ENCODE measurements around the gene PALM.
A peak's percentile ranks its signal among the peaks of the same experiment; 100 is the strongest.

Gene PALM

DNA sequence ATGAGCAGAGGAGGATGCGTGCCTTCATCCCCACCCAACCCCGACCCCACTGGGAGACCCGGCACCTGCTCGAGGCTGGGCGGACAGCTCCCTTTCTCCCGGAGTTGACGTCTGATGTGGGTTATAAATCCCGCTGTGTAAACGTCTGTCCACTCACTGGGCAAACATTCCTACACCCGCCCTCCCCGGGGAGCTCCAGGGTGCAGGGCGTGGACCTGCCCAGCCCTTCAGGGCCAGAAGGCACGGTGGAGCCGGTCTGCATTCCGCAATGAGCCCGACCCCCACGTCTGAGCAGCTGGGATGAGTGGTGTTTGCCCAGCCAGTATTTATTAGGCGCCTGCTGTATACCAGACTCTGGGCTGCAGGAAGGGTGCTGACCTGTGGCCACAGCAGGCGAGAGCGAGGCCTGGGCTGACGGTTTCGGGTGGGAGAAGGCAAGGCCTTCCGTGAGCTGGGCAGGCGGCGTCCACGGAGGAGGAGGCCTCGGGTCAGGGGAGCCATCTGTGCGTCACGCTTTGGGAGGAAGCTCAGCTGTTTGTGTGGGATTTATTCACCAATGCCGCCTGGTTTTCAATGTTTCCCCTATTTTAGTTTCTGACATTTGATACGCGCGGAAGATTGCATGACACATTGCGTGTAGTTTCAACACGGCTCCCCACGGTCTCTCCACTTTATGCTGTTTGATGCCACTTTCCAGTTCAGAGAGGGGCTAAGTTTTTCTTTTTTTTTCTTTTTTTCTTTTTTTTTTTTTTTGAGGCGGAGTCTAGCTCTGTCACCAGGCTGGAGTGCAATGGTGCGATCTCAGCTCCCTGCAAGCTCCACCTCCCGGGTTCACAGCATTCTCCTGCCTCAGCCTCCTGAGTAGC, 44.1 kb downstream of the PALM start:
- DNase-seq: peak in 2 of 3 experiments; percentile 70 to 82

DNA sequence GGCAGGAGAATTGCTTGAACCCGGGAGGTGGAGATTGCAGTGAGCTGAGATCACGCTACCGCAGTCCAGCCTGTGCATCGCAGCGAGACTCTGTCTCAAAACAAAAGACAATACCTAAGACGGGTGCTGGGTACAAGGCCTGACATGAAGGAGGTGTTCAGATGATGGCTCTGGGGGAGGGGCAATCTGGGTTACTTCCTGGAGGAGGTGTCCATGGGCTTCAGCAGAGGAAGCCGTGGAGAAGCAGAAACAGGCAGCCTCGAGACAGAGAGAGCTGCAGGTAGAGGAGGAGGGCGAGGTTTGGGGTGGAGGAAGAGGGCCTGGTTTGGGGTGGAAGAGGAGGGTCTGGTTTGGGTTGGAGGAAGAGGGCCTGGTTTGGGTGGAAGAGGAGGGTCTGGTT, 45.8 kb downstream of the PALM start:
- no peak for DNase-seq

DNA sequence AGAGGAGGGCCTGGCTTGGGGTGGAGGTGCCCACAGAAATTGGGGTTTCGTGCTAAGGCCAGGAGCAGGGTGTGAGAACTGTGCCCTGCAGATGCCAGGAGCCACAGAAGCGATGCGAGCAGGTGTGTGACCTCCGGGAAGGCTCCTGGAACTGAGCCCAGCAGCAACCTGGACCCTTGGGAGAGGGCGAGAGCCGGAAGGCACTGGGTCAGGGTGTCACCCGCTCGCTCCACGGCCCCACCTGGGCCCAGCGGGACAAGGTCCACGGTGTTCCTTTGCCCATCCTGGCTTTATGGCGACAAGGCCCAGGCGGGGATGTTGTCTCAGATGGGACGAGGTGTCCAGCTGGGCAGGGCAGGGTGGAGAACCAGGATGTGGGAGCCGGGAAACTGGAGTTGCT, 46.3 kb downstream of the PALM start:
- DNase-seq: no peak

DNA sequence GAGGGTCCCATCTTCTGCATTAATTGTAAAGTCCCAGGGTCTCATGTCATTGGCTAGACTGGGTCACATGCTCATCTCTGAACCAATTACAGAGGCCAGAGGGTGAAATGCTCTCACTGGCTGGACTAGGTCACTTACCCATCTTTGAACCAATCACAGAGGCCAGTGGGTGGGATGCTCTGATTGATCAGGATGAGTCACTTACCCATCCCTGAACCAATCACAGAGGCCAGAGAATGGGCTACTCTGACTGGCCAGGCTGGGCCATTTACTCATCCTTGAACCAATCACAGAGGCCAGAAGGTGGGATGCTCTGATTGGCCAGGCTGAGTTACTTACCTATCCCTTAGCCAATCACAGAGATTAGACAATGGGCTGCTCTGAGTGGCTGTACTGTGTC, 47.5 kb downstream of the PALM start:
- DNase-seq: no peak

DNA sequence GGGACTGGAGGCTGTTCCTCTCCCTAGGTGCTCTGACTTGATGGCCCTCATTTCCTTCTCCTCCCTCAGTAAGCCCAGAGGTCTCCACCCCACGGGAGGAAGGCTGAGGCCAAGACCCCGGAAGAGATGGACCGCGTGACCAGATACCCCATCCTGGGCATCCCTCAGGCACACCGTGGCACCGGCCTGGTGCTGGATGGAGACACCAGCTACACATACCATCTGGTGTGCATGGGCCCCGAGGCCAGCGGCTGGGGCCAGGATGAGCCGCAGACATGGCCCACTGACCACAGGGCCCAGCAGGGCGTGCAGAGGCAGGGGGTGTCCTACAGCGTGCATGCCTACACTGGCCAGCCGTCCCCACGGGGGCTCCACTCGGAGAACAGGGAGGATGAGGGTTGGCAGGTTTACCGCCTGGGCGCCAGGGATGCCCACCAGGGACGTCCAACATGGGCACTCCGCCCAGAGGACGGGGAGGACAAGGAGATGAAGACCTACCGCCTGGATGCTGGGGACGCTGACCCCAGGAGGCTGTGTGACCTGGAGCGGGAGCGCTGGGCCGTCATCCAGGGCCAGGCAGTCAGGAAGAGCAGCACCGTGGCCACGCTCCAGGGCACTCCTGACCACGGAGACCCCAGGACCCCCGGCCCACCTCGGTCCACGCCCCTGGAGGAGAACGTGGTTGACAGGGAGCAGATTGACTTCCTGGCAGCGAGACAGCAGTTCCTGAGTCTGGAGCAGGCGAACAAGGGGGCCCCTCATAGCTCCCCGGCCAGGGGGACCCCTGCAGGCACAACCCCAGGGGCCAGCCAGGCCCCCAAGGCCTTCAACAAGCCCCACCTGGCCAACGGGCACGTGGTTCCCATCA, 48.3 kb downstream of the PALM start:
- DNase-seq: no peak

DNA sequence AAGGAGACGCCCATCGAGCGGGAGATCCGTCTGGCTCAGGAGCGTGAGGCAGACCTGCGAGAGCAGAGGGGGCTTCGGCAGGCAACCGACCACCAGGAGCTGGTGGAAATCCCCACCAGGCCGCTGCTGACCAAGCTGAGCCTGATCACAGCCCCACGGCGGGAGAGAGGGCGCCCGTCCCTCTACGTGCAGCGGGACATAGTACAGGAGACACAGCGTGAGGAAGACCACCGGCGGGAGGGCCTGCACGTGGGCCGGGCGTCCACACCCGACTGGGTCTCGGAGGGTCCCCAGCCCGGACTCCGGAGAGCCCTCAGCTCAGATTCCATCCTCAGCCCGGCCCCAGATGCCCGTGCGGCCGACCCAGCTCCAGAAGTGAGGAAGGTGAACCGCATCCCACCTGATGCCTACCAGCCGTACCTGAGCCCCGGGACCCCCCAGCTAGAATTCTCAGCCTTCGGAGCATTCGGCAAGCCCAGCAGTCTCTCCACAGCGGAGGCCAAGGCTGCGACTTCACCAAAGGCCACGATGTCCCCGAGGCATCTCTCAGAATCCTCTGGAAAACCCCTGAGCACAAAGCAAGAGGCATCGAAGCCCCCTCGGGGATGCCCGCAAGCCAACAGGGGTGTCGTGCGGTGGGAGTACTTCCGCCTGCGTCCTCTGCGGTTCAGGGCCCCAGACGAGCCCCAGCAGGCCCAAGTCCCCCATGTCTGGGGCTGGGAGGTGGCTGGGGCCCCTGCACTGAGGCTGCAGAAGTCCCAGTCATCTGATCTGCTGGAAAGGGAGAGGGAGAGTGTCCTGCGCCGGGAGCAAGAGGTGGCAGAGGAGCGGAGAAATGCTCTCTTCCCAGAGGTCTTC, 49.3 kb downstream of the PALM start:
- no peak for DNase-seq

DNA sequence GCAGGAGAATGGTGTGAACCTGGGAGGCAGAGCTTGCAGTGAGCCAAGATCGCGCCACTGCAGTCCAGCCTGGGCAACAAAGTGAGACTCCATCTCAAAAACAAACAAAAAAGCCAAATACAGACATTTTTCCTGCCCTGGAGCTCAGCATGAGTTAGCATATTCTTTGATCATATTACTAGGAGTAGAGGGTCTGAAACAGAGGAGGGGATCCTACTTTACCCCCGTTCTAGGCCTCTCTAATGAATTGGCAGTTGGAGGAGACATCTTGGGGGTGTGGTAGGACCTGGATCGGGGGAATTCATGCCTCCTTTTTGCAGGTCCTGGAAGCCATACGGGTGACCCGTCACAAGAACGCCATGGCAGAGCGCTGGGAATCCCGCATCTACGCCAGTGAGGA, 54.4 kb downstream of the PALM start:
- no peak for DNase-seq

DNA sequence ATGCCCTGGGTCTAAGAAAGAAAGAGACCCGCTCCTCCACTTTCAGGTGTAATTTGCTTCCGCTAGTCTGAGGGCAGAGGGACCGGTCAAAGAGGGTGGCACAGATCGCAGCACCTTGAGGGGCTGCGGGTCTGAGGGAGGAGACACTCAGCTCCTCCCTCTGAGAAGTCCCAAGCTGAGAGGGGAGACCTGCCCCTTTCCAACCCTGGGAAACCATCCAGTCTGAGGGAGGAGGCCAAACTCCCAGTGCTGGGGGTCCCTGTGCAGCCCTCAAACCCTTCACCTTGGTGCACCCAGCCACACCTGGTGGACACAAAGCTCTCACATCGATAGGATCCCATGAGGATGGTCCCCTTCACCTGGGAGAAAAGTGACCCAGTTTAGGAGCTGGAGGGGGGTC, 55.1 kb downstream of the PALM start:
- DNase-seq: no peak

DNA sequence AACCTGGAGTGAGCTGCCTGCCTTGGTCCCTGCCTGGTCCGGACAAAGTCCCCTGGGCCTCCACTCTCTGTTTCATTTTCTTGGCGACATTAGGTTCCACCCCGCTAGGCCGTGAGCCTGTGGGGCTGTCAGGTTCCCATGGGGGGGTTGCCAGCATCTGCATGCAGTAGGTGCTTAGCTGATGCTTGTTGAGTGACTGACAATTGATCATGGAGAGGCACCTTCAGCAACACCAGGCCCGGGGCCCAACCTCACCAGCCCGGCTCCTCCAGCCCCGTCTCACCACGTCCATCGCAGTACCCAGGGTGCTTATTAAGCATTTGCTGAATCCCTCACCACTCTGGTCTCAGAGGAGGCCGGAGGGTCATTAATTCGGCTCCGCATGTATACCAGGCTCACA, 55.6 kb downstream of the PALM start:
- no peak for DNase-seq

DNA sequence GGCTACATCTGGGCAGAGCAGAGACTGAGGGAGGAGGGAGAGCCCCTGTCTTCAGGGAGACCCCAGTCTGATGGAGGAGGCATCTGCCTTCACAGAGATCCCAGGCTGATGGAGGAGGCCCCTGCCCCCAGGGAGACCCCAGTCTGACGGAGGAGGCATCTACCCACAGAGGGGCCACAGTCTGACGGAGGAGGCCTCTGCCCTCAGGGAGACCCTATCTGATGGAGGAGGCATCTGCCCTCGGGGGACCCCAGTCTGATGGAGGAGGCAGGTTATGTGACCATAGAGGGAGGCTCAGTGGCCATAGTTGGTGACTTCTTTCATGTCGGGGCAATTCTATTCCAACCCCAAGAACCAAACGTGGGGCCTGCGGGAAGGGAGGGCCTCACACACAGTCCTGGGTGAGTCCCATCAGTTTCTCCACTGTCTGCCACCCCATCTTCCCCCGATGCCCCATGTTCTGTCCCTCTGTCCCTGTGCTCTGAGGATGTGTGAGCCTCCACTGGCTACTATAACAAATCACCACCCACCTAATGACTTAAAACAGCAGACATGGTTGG, 56.5 kb downstream of the PALM start:
- DNase-seq: no peak

DNA sequence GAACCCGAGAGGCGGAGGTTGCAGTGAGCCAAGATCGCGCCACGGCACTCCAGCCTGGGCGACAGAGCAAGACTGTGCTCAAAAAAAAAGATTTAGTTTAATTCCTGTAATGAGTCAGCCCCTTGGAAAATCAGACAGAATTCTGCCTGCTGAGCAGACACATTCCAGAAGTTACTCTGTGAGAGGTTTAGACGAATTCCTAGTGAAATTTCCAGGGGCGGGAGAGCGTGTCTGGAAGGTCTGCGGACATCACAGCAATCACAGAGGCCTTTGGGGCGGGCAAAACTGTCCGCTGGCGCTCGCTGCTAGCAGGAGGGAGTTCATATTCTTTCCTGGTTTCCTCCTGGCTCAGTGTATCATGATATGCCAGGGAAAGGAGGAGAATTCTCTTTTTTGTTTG, 59.7 kb downstream of the PALM start:
- DNase-seq: no peak

DNA sequence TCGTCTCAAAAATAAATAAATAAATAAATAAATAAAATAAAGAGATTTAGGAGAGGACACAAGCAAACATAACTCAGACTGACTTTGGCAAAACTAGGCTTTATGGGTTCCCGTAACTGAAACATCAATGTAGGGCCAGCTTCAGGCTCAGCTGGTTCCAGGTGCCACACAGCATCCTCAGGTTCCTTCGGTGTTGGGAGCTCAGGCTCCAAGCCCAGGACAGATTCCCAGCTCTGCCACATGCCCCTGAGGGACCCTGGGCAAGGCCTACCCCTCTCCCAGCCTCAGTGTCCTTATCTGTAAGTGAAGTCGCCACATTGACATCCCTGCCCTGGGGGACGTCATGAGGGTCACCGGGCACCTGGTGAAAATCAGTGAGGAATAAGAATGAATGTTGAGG, 60.9 kb downstream of the PALM start:
- DNase-seq: no peak

DNA sequence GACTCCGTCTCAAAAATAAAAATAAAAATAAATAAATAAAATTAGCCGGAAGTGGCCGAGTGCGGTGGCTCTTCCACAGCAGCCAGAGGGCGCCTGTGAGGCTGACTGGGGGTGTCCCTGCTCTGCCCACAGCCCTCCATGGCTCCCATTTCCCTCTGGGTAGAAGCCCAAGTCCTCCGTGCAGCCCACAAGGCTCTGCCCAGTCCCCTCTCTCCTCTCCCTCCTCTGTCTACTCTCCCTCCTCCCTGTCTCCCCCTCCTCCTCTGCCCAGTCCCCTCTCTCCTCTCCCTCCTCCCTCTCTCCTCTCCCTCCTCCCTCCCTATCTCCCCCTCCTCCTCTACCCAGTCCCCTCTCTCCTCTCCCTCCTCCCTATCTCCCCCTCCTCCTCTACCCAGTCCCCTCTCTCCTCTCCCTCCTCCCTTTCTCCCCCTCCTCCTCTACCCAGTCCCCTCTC, 62.6 kb downstream of the PALM start:
- peak in 1 of 3 experiments; percentile 40 for DNase-seq

DNA sequence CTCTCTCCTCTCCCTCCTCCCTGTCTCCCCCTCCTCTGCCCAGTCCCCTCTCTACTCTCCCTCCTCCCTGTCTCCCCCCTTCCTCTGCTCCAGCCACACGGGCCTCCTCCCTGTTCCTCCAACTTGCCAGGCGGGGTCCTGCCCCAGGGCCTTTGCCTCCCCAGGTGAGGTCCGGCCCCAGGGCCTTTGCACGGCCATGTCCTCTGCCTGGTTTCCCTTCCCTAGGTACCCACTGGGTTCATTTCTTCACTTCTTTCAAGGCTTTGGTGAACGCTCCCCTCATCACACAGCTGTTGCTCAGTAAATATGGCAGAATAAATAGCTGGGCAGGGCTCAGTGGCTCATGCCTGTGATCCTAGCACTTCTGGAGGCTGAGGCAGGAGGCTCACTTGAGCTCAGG, 63.3 kb downstream of the PALM start:
- no peak for DNase-seq

DNA sequence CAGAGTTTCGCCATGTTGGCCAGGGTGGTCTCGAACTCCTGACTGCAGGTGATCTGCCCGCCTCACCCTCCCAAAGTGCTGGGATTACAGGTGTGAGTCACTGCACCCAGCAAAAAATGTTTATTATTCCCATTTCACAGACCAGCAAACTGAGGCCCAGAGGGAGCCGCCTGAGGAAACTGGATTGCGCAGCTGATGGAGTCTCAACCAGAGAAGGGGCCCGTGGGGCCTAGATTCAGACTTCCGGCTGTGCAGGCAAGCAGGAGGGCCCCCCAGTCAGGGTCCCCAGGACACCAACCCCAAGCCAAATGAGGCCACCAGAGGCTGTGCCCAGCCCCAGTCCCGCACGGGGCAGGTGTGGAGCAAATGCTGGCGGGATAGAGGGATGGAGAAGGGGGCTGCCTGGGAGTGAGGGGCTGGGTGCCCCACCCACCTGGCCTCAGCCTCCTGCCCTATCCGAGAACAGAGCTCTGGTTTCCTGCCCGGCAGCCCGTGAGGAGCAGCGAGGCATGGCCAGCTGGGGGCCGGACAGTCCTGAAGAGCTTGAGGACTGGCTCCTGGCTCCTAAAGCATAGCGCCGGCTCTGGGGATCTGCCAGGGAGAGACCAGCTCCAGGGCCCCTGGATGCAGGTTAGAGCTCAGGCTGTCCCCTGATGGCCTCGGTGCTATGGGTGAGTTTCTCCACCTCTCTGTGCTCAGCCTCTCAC, 64.1 kb downstream of the PALM start:
- no peak for DNase-seq

DNA sequence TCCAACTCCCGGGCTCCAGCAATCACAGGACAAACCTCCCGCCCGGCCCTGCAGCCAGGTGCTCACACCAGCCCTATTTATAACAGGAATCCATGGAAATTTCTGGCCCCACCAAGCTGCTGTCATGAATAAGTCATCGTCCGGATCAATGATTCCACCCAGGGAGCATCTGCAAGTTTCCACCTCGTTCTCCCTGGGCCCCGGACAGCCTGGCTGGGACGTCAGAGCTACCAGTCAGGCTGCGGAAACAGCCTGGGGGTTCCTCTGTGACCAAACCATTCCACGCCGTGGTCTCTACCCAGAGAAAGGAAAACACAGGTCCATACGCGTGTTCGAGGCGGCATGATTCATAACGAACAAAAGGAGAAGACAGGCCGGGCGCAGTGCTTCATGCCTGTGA, 67.8 kb downstream of the PALM start:
- no peak for DNase-seq

DNA sequence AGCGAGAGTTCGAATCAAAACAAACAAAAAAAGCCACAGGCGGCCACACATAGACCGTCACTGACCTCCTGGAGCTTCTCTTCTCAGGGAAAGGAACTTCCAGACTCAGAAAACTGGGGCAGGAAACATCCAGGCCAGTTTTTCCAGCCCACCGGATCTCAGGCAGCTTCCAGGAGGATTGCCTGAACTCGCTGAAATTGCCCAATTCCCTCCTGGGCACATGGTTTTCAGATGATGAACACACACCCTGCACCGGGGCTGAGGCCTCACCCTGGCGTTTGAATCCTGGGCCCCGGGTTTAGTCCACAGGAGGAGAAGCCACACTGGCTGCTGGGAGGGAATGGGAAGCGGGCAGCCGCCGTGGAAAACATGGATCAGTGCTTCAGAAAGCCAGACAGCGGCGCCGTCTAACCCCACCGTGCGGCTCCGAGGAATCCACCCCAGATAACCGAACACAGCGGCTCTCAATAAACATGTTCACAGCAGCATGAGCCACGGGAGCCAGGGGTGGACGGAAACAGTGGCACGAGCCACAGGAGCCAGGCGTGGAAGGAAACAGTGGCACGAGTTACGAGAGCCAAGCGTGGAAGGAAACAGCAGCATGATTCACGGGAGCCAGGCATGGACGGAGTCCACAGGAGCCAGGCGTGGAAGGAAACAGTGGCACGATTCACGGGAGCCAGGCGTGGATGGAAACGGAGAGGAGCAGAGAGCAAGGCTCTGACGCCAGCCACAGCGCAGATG, 70.3 kb downstream of the PALM start:
- DNase-seq: peak in 2 of 3 experiments; percentile 58 to 59

DNA sequence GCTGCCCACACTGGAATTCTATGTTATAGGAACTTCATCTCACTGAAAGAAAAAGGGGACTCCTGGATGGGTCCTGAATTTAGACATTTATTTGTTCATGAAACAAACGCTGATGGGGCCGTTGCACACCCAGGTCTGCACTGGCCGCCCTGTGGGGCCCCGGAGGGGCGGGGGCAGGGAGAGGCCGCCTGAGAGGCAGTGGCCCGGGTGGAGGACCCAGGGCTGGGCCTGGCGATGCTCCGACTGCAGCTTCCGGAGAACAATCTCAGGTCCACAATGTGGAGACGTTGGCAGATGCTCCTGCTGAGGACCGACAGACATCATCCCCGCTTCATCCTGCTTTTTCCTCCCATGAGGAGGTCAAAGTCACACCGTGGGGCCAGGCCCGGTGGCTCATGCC, 72.2 kb downstream of the PALM start:
- no peak for DNase-seq

DNA sequence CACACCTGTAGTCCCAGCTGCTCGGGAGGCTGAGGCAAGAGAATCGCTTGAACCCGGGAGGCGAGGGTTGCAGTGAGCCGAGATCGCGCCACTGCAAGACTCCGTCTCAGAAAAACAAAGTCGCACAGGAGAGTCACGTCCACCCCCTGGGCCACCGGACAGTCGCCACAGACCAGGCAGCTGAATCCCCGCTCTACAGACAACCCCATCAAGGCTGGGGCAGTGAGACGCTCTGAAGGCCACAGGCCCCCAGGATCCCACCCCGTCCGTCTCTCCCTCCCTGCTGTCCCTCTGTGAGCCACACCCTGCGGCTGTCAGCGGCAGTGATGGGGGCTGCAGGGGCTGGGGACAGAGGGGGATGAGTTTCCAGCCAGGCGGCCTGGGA, 73.1 kb downstream of the PALM start:
- no peak for DNase-seq

DNA sequence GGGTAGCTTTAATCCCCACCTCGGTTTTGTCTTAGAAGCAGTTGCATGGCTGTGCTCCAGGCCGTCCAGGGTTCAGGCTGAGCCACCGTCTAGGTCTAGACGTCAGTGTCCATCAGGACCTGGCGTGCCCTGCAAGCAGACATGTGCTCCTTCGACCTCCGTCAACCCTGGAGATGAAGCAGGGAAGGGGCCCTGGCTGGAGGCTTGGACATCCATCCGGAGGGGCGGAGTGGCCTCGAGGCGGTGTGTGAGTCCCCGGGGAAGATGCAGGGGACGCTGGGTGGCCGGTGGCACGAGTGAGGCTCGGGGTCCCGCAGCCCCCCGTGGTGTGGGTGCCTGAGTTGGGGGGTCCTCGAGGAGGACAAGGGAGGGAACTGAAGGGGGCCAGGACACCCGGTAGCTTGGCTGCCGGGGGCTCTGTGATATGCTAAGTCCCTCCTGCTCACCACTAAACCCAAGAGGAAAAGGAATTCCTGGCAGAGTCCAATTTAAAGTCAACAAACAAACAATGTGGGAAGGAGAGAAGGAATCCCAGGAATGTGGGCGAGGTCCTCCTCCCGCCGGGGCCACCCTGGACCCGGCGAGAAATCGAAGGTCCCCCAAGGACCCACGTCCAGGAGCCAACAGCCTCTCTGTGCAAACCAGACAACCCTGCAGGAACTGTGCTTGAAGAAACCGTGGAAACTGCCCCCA, 73.6 kb downstream of the PALM start:
- DNase-seq: no peak

Data from NCI-H1417 (cell line).